Duodenal mucosa (tissue), 2 donors: Measurements from ENCODE around the gene LRRC17.

ENCODE experiments used
- H3K27ac ChIP-seq: one replicate; pipeline ENCODE4 v1.7.0; 2013; ENCODE audit warnings: low read depth, low read length
- H3K27me3 ChIP-seq, 2 donors: one replicate each; pipeline ENCODE4 v1.7.0; 2013; ENCODE audit warnings: low read length in 2 of 2, control low read depth in 1 of 2; ENCODE audit not compliant: insufficient read depth in 2 of 2, control insufficient read depth in 1 of 2
- H3K36me3 ChIP-seq, 2 donors: one replicate each; pipeline ENCODE4 v1.7.0; 2013; ENCODE audit warnings: low read length in 2 of 2, control low read depth in 1 of 2; ENCODE audit not compliant: insufficient read depth in 2 of 2, control insufficient read depth in 1 of 2
- H3K4me1 ChIP-seq, 2 donors: one replicate each; pipeline ENCODE4 v1.7.0; 2013; ENCODE audit warnings: low read length in 2 of 2, control low read depth in 1 of 2; ENCODE audit not compliant: insufficient read depth in 2 of 2, control insufficient read depth in 1 of 2
- H3K4me3 ChIP-seq, 2 donors: one replicate each; pipeline ENCODE4 v1.7.0; 2013; ENCODE audit warnings: low read length in 2 of 2, low read depth in 1 of 2
- H3K9ac ChIP-seq, 2 donors: one replicate each; pipeline ENCODE4 v1.7.0; 2013; ENCODE audit warnings: low read length in 2 of 2, low read depth in 1 of 2
- H3K9me3 ChIP-seq, 2 donors: one replicate each; pipeline ENCODE4 v1.7.0; 2013; ENCODE audit warnings: low read length in 2 of 2, control low read depth in 1 of 2; ENCODE audit not compliant: control insufficient read depth in 1 of 2

The LRRC17 gene

GRCh38 chr7:102917436-102918353 lies 4.9 kb downstream of the LRRC17 start:
- Histone ChIP-seq H3K9ac (no peak overlapping the region), H3K4me1 (no peaks in the 10 kb centered on the region), H3K27me3 (no peaks in the 10 kb centered on the region), H3K36me3 (no peaks in the 10 kb centered on the region), H3K27ac (no peak overlapping the region), H3K4me3 (no peak overlapping the region), H3K9me3 (no peaks in the 10 kb centered on the region)

GRCh38 chr7:102918845-102919244 lies 6.0 kb downstream of the LRRC17 start:
- no peaks in the 10 kb centered on the region for H3K9me3 ChIP-seq
- H3K4me1 ChIP-seq, result no peaks in the 10 kb centered on the region
- no peaks in the 10 kb centered on the region for H3K27me3 ChIP-seq
- H3K27ac ChIP-seq, result no peak overlapping the region
- no peaks in the 10 kb centered on the region for H3K36me3 ChIP-seq
- H3K4me3 ChIP-seq, result no peak overlapping the region
- H3K9ac ChIP-seq, result no peak overlapping the region

- H3K36me3 ChIP-seq, result no peaks in the 10 kb centered on the region
- H3K4me3 ChIP-seq, result no peak overlapping the region
- H3K27me3 ChIP-seq, result no peaks in the 10 kb centered on the region
- no peaks in the 10 kb centered on the region for H3K9me3 ChIP-seq
- H3K27ac ChIP-seq, result no peak overlapping the region
- H3K4me1 ChIP-seq, result no peaks in the 10 kb centered on the region
- H3K9ac ChIP-seq, result no peak overlapping the region
Measured at GRCh38 chr7:102925976-102926782, 13.4 kb downstream of the LRRC17 start.

- Histone ChIP-seq H3K27me3 (no peaks in the 10 kb centered on the region), H3K4me1 (no peaks in the 10 kb centered on the region), H3K4me3 (no peak overlapping the region), H3K36me3 (no peaks in the 10 kb centered on the region), H3K9me3 (no peaks in the 10 kb centered on the region), H3K27ac (no peak overlapping the region), H3K9ac (no peak overlapping the region)
Measured at GRCh38 chr7:102926783-102927140, 14.0 kb downstream of the LRRC17 start.

- Histone ChIP-seq H3K9ac (no peak overlapping the region), H3K36me3 (no peaks in the 10 kb centered on the region), H3K27ac (no peak overlapping the region), H3K27me3 (no peaks in the 10 kb centered on the region), H3K4me1 (no peaks in the 10 kb centered on the region), H3K4me3 (no peak overlapping the region), H3K9me3 (no peaks in the 10 kb centered on the region)
Measured at GRCh38 chr7:102927312-102927933, 14.6 kb downstream of the LRRC17 start.

- Histone ChIP-seq H3K27ac (no peak overlapping the region), H3K9ac (no peak overlapping the region), H3K4me3 (no peak overlapping the region), H3K9me3 (no peaks in the 10 kb centered on the region), H3K4me1 (no peaks in the 10 kb centered on the region), H3K36me3 (no peaks in the 10 kb centered on the region), H3K27me3 (no peaks in the 10 kb centered on the region)
Measured at GRCh38 chr7:102931757-102932156, 19.0 kb downstream of the LRRC17 start.

- H3K4me1 ChIP-seq, result no peaks in the 10 kb centered on the region
- H3K27ac ChIP-seq, result no peak overlapping the region
- H3K4me3 ChIP-seq, result no peak overlapping the region
- no peaks in the 10 kb centered on the region for H3K36me3 ChIP-seq
- H3K9ac ChIP-seq, result no peak overlapping the region
- no peaks in the 10 kb centered on the region for H3K9me3 ChIP-seq
- H3K27me3 ChIP-seq, result no peaks in the 10 kb centered on the region
Measured at GRCh38 chr7:102933763-102934162, 21.0 kb downstream of the LRRC17 start.

- Histone ChIP-seq H3K4me3 (no peak overlapping the region), H3K27me3 (no peaks in the 10 kb centered on the region), H3K9me3 (no peaks in the 10 kb centered on the region), H3K36me3 (no peaks in the 10 kb centered on the region), H3K4me1 (no peaks in the 10 kb centered on the region), H3K27ac (no peak overlapping the region), H3K9ac (no peak overlapping the region)
Measured at GRCh38 chr7:102934239-102934638, 21.4 kb downstream of the LRRC17 start.

GRCh38 chr7:102934701-102935100 lies 21.9 kb downstream of the LRRC17 start:
- no peak overlapping the region for H3K9ac ChIP-seq
- no peak overlapping the region for H3K27ac ChIP-seq
- H3K4me1 ChIP-seq, result no peaks in the 10 kb centered on the region
- H3K9me3 ChIP-seq, result no peaks in the 10 kb centered on the region
- H3K27me3 ChIP-seq, result no peaks in the 10 kb centered on the region
- H3K4me3 ChIP-seq, result no peak overlapping the region
- H3K36me3 ChIP-seq, result no peaks in the 10 kb centered on the region
